ENCODE results near the gene BLOC1S1.

BLOC1S1 gene

DNA sequence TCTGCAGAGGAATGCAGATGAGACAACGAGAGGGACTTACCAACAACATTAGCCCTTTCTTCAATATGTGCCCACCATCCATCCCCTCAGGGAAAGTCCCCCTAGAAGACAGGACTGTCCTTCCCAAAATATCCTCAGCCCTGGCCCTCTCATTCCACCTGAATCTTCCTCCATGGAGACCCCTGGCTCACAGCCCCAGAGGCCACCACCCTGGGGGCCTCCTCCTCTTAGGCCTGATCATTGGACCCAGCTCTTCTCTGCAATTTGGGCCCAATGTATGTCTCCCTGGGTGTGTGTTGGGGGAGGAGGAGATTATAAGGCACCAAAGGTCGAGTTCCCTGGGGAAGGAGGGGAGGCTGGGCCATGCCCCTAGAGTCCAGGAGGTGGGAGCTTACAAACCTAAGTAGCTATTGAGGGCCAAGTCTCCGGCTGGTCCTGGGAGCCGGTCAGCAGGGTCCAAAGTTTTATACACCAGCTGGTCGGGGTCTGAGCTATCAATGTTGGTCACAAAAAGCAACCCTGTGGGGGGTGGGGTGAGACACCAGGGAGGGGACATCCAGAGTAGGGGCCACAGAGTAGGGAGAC, 16.3 kb upstream of the BLOC1S1 start:
- no peak for TF ChIP-seq CTCF (IDR thresholded peaks at IDR 0.05; ENCODE audit: low read depth, low read length, missing control alignments)
- DNase-seq (ENCODE audit: low read depth): no peak
- H3K4me3 ChIP-seq (ENCODE audit: low read depth, low read length): no peak overlapping the region

DNA sequence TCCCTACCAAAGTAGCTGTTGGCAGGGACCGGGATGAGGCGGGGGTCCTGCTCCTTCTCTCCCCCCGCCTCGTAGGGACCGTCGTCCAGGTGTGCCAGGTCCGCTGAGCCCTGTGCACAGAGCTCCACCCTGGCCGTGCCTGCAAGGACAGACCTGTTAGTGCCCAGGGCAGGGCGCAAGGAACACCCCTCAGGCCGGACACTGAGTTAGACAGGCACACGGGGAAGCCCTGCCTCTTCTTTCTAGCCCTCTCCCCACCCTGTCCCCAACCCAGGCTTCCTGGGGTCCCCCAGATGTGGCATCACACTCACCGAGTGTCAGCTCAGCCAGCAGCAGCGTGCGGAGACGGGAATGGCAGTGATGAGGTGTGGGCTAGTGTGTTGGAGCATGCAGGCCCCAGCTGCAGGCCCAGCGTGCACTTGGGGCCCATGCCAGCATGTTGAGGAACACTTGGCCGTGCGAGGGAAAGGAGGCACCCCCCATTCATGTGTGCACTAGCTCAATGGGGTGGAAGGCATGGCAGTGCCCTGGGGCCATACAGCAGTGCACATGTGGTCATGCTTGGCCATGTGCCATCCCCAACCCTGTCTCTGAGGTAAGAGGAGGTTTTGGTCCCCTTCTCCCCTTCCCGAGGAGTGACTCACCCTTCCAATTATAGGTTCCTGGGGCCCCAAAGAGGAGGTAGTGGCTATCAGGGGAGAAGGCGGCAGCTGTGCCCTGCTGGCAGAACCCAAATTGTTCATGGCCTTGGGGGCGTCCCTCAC, 15.4 kb upstream of the BLOC1S1 start:
- H3K4me3 ChIP-seq (ENCODE audit: low read depth, low read length): no peak overlapping the region
- DNase-seq (ENCODE audit: low read depth): no peak
- no peak for TF ChIP-seq CTCF (IDR thresholded peaks at IDR 0.05; ENCODE audit: low read depth, low read length, missing control alignments)

GRCh38 chr12:55702861-55703260, 13.0 kb upstream of the BLOC1S1 start:
- no peak for DNase-seq (ENCODE audit: low read depth)
- no peak for TF ChIP-seq CTCF (IDR thresholded peaks at IDR 0.05; ENCODE audit: low read depth, low read length, missing control alignments)
- H3K4me3 ChIP-seq (ENCODE audit: low read depth, low read length): no peak overlapping the region

- no peak overlapping the region for H3K4me3 ChIP-seq (ENCODE audit: low read depth, low read length)
- no peak for TF ChIP-seq CTCF (IDR thresholded peaks at IDR 0.05; ENCODE audit: low read depth, low read length, missing control alignments)
- no peak for DNase-seq (ENCODE audit: low read depth)
Observed at GRCh38 chr12:55703288-55703687, 12.6 kb upstream of the BLOC1S1 start.

DNA sequence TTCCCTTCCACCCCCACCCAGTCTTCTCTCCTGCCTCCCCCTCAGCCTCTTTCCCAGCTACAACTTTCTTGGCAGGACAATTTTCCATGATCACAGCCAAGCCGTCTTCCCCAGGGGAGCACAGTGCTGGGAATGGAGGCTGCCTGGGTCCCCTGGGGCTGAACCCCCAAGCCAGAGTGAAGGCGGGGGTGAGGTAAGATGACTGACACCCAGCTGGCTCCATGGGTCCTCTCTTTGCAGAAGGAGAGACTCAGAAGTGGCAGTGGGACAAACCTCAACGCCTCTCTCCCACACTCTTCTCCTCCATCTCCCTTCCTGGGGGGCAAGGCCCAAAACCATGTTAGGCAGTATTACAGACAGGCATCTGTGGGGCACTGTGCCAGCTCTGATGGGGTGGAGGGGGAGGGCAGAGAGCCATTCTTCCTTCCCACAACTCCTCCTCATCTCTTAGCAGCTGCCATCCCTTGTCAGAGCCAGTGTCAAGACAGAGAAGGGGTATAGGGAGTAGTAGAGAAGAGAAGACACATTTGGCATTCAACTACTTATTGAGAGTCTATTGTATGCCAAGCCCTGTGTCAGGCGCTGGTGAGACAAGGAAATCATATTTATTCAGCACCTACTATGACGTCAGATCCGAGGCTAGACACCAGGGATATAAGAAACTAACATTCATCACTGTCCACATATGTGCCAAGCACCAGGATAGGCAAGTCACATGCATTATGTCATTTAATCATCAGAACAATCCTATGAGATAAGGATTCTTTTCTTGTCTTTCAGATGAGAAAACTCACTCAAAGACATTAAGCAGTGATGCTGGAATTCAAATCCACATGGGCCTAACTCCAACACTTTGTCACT, 11.7 kb upstream of the BLOC1S1 start:
- no peak for DNase-seq (ENCODE audit: low read depth)
- no peak overlapping the region for H3K4me3 ChIP-seq (ENCODE audit: low read depth, low read length)
- TF ChIP-seq CTCF (IDR thresholded peaks at IDR 0.05; ENCODE audit: low read depth, low read length, missing control alignments): no peak

GRCh38 chr12:55704824-55705718, 10.8 kb upstream of the BLOC1S1 start:
- TF ChIP-seq CTCF (IDR thresholded peaks at IDR 0.05; ENCODE audit: low read depth, low read length, missing control alignments): no peak
- H3K4me3 ChIP-seq (ENCODE audit: low read depth, low read length): no peak overlapping the region
- no peak for DNase-seq (ENCODE audit: low read depth)

Measured in GM12864 (cell line).